Breast epithelium (tissue), 4 donors: ENCODE results near the gene UGT1A10. TPM values are rescaled to one million over a fixed set of nuclear protein-coding genes. Genes with fewer than 3 reads are reported as not detected.
A peak's percentile ranks its signal among the peaks of the same experiment; 100 is the strongest.

ENCODE experiments used
- DNase-seq, 2 donors: peaks; one replicate each; pipeline ENCODE4 v3.0.0-alpha.2; 2019; ENCODE audit warnings: low spot score in 2 of 2
- H3K27ac ChIP-seq, 2 donors: fragments of 200-600 bp; sonication (generic) in 1 of 2; one replicate each; pipeline ENCODE4 v1.5.1; 2016 to 2019; ENCODE audit warnings: mild to moderate bottlenecking in 1 of 2
- H3K27me3 ChIP-seq, 2 donors: fragments of 200-600 bp; sonication (generic) in 1 of 2; one replicate each; pipeline versions ENCODE4 v1.5.1 to v1.6.0; 2017 to 2019; ENCODE audit warnings: control low read depth in 1 of 2, mild to moderate bottlenecking in 1 of 2
- H3K36me3 ChIP-seq: fragments of 200-600 bp; one replicate; pipeline ENCODE4 v1.5.1; 2019
- H3K4me1 ChIP-seq, 2 donors: fragments of 200-600 bp; sonication (generic); one replicate each; pipeline ENCODE4 v1.5.1; 2016 to 2019; ENCODE audit warnings: control low read depth in 1 of 2
- H3K4me3 ChIP-seq, 3 donors: fragments of 200-600 bp; sonication (generic); 1 replicate in 2 of 3; 2 replicates in 1 of 3; pipeline ENCODE4 v1.5.1; 2016 to 2019; ENCODE audit warnings: mild to moderate bottlenecking in 3 of 3, moderate library complexity in 2 of 3
- H3K9me3 ChIP-seq, 2 donors: fragments of 200-600 bp; sonication (generic) in 1 of 2; one replicate each; pipeline ENCODE4 v1.5.1; 2016 to 2019; ENCODE audit warnings: control low read depth in 1 of 2
- POLR2A ChIP-seq: fragments of 450-650 bp; IDR thresholded peaks from one replicate; pipeline ENCODE4 v1.6.1; 2016; ENCODE audit warnings: antibody characterized with exemption, mild to moderate bottlenecking, moderate library complexity
- POLR2AphosphoS5 ChIP-seq, 3 donors: sonication (generic); formaldehyde crosslinking; IDR thresholded peaks; one replicate each; pipeline ENCODE4 v1.6.1; 2017; ENCODE audit warnings: antibody characterized with exemption in 3 of 3
- intact Hi-C: fragments of 100-400 bp; cut with DNase I; formaldehyde crosslinking; loops from one replicate; pipeline ENCODE4 v1.15.1; 2023; ENCODE audit warnings: low total_unique reads
- total RNA-seq, 3 donors: library from RNA; depleted of rRNA; stranded (reverse); fragments of >200 nt; gene quantifications; one replicate each; pipeline ENCODE4 v1.1.0, GENCODE V29; 2016
- TF ChIP-seq, protein P1 (sequence below), 3 donors: fragments of 450-650 bp; IDR thresholded peaks; one replicate each; pipeline ENCODE4 v1.5.1; 2016 to 2017; ENCODE audit warnings: antibody characterized with exemption in 3 of 3, mild to moderate bottlenecking in 3 of 3, moderate library complexity in 3 of 3

UGT1A10 gene
- total RNA-seq, 3 donors from 2014 or later = not detected

DNA sequence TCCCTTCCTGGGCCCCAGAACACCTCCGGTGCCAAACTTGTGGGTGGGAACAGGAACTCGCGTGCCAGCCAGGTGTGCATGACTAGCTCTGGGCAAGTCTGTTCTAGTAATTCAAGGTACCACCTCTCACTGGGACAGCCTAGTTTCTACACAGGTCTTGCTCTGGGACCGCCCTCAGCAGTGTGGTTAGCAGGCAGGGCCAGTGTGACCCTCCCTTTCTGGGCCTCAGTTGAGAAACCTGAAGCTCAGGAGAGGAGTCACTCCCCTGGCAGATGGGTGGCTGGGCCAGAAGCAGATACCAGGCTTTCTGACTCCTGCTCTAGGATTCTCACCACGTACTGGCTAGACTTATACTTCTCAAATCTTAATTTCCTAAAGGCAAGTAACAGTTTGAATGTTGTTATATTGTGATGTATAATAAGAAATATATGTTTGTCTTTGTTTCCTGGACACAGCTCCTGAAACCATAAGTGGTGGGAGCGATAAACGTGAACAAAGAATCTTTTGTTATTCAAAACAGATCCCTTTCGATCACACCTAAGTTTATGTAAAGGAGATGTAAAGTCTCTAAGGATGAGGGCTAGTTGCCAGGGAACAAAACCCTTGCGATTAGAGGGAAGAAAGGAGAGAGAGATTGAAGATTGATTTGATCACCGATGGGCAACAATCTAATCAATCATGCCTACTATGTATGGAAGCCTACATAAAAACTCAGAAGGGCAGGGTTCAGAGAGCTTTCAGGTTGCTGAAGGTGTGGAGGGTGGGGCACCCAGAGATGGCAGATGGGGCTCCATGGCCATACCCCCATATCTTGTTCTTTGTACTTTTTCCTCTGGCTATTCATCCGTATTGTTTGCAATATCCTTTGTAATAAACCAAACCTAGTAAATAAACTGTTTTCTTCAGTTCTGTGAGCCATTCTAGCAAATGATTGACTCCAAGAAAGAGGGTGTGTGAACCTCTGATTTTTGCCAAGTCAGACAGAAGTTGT is 55.5 kb downstream of the UGT1A10 start:
- Histone ChIP-seq H3K27me3 (no peaks in the 10 kb centered on the region), H3K36me3 (no peaks in the 10 kb centered on the region), H3K27ac (no peak overlapping the region), H3K9me3 (no peaks in the 10 kb centered on the region), H3K4me3 (no peak overlapping the region), H3K4me1 (no peaks in the 10 kb centered on the region)
- intact Hi-C loops = no loop called here
- DNase-seq = peak in 1 of 2 donors; percentile 25
- no peak for TF ChIP-seq POLR2A

DNA sequence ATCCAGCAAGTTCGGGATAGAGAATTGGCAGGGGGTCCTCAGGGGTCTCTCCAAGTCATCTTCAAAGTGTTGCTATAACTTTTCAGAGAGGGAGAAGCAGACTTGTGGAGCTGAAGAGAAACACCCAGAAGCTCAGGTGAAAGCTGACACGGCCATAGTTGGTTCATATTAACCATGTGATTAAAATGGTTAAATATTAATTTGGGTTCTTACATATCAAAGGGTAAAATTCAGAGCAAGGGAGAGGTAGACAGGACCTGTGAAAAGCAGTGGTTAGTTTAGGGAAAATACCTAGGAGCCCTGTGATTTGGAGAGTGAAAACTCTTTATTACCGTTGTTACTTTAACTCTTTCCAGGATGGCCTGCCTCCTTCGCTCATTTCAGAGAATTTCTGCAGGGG is 56.4 kb downstream of the UGT1A10 start, which contains the start of gene UGT1A6:
Gene UGT1A6, plus strand, starts transcription at position 243 of the 400 bp plus-strand sequence. Its CDS starts 115 bp downstream, at position 358.
- no peak within 1 kb of the TSS for H3K4me3 ChIP-seq
- no peaks in the 10 kb centered on the region for H3K4me1 ChIP-seq
- DNase-seq = no peak
- no peaks in the 10 kb centered on the region for H3K36me3 ChIP-seq
- intact Hi-C loops = no loop called here
- no peak within 1 kb of the TSS for H3K27ac ChIP-seq
- TF ChIP-seq POLR2A (no peak), POLR2AphosphoS5 (IDR thresholded peaks at IDR 0.05) (no peak)
- TF ChIP-seq, protein P1, sequence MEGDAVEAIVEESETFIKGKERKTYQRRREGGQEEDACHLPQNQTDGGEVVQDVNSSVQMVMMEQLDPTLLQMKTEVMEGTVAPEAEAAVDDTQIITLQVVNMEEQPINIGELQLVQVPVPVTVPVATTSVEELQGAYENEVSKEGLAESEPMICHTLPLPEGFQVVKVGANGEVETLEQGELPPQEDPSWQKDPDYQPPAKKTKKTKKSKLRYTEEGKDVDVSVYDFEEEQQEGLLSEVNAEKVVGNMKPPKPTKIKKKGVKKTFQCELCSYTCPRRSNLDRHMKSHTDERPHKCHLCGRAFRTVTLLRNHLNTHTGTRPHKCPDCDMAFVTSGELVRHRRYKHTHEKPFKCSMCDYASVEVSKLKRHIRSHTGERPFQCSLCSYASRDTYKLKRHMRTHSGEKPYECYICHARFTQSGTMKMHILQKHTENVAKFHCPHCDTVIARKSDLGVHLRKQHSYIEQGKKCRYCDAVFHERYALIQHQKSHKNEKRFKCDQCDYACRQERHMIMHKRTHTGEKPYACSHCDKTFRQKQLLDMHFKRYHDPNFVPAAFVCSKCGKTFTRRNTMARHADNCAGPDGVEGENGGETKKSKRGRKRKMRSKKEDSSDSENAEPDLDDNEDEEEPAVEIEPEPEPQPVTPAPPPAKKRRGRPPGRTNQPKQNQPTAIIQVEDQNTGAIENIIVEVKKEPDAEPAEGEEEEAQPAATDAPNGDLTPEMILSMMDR (IDR thresholded peaks at IDR 0.05) = no peak
- no peaks in the 10 kb centered on the region for H3K9me3 ChIP-seq
- H3K27me3 ChIP-seq = no peaks in the 10 kb centered on the region

DNA sequence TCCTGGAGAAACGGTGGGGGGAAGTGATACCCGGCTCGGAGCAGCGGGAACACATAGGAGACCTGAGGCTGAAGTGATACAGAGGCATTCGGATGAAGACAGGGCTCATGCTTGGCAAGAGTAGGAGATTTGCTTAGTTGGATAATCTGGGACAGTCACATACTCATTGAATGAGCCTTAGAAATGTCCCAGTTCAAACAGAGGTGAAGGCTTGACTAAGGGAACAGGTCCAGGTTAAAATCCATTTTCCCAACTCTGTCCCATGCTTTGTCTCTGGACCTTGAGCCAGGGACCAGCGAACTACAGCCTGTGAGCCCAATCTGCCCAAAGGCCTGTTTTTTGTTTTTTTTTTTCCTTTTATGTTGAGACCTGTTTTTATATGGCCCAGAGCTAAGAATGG is 57.7 kb downstream of the UGT1A10 start:
- intact Hi-C loops = no loop called here

DNA sequence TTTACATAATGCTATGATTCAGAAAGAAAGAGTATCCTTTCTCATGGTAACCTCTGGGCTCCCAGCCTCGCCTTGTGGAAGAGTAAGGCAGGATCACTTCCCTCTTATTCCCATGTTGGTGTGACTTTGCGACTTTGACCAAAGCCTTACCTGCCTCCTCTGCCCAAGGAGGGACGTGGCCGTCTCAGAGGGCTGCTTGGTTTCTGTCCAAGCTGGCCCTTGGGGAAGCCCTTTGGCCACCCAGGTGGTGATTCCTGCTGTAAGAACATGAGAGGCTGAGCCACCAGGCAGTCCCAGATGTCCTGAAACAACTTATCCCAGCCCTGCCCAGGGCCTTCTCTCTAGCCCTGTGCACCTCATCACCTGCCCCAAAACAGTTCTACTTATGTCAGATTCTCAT is 62.5 kb downstream of the UGT1A10 start:
- no peaks in the 10 kb centered on the region for H3K36me3 ChIP-seq
- no peaks in the 10 kb centered on the region for H3K4me1 ChIP-seq
- no peaks in the 10 kb centered on the region for H3K27me3 ChIP-seq
- intact Hi-C loops = no loop called here
- no peaks in the 10 kb centered on the region for H3K9me3 ChIP-seq
- TF ChIP-seq POLR2AphosphoS5 (IDR thresholded peaks at IDR 0.05) = no peak
- TF ChIP-seq, protein P1 (IDR thresholded peaks at IDR 0.05) = no peak
- H3K27ac ChIP-seq = no peak overlapping the region
- no peak for DNase-seq
- no peak overlapping the region for H3K4me3 ChIP-seq

More for the DNA sequence above, 57.7 kb downstream of the UGT1A10 start:
- no peaks in the 10 kb centered on the region for H3K9me3 ChIP-seq
- H3K4me1 ChIP-seq = no peaks in the 10 kb centered on the region
- DNase-seq = no peak
- H3K4me3 ChIP-seq = no peak overlapping the region
- TF ChIP-seq, protein P1 (IDR thresholded peaks at IDR 0.05) = no peak
- TF ChIP-seq POLR2A (no peak), POLR2AphosphoS5 (IDR thresholded peaks at IDR 0.05) (no peak)
- no peaks in the 10 kb centered on the region for H3K36me3 ChIP-seq
- no peak overlapping the region for H3K27ac ChIP-seq
- no peaks in the 10 kb centered on the region for H3K27me3 ChIP-seq

DNA sequence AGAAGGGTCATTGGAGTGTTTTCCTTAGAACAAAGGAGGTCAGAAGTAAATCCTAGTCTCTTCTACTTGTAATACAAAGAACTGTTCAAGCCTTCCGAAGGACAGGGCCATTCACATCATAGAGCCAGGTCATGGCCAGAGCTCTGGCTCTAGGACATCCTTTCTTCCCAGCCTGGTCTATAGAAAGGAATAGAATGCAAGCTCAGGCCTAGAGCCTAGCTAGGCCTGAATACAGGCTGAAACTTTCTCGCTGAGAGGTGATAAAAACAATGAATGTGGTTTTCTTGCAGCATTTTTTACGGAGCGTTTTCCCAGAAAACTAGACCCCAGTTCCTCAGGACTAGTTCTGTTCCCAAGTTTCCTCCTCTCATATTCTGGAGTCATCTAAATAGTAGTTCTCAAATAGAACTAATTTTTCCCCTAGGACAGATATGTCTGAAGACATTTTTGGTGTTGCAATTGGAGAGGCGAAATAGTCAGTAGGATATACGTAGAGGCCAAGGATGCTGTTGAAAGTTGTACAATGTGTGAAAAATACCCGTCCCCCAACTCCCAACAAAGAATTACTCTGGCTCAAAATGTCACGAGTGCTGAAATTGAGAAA is 63.3 kb downstream of the UGT1A10 start:
- intact Hi-C loops = no loop called here
- TF ChIP-seq, protein P1 (IDR thresholded peaks at IDR 0.05) = no peak
- TF ChIP-seq POLR2AphosphoS5 (IDR thresholded peaks at IDR 0.05) = no peak
- no peak for TF ChIP-seq POLR2A
- no peaks in the 10 kb centered on the region for H3K4me1 ChIP-seq
- no peaks in the 10 kb centered on the region for H3K36me3 ChIP-seq
- H3K27me3 ChIP-seq = no peaks in the 10 kb centered on the region
- no peak for DNase-seq
- no peak overlapping the region for H3K27ac ChIP-seq
- no peak overlapping the region for H3K4me3 ChIP-seq
- H3K9me3 ChIP-seq = no peaks in the 10 kb centered on the region
